NT2/D1 (cell line): ENCODE results near the gene RPAIN.

Source experiments
- SUZ12 ChIP-seq: IDR thresholded peaks from 2 replicates; pipeline ENCODE4 v1.6.1; 2011; ENCODE audit not compliant: insufficient read length, insufficient read depth; ENCODE audit errors: extremely low read depth
- YY1 ChIP-seq: IDR thresholded peaks from 2 replicates; pipeline ENCODE4 v1.6.1; 2011; ENCODE audit not compliant: insufficient read length, insufficient read depth
- ZNF274 ChIP-seq: IDR thresholded peaks from 2 replicates; pipeline ENCODE4 v1.6.1; 2011; ENCODE audit warnings: mild to moderate bottlenecking, low read depth, low read length

DNA sequence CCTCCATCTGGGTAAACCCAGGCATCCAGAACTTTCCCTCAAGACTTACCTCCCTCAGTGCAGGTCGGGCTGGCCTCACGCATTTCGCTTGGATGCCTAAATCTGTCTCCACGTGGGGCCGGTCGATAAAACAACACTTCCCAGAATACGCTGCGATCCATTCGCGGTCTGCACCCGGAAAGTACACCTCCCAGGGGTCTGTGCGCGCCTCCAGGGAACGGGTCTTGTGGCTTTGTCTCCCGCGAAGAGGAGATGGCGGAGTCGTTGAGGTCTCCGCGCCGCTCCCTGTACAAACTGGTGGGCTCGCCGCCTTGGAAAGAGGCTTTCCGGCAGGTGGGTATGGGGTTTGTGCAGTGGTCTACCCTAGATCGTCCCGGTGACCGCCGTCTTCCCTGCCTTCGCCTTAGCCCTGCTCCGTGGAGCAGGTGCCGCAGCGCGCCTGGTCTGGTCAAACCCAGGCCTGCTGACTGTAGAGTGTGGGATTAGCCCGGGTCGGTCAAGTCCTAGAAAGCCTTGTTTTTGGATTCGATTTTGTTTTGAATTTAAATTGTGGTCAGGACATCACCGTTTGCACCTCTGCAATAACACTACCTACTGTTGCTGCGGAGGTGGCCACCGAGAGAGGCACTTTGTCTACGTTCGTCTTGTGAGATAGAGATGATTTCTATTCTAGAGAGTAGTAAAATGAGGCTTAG is at the start of gene RPAIN:
- TF ChIP-seq YY1 (no peak), ZNF274 (no peak), SUZ12 (no peak)
